ENCODE results near the gene PAWR.
"Not testable (repeated sequence)": the region's sequence is repeated elsewhere in the genome, so short reads cannot be mapped to it uniquely, and the experiment has no call there.

Gene PAWR

DNA sequence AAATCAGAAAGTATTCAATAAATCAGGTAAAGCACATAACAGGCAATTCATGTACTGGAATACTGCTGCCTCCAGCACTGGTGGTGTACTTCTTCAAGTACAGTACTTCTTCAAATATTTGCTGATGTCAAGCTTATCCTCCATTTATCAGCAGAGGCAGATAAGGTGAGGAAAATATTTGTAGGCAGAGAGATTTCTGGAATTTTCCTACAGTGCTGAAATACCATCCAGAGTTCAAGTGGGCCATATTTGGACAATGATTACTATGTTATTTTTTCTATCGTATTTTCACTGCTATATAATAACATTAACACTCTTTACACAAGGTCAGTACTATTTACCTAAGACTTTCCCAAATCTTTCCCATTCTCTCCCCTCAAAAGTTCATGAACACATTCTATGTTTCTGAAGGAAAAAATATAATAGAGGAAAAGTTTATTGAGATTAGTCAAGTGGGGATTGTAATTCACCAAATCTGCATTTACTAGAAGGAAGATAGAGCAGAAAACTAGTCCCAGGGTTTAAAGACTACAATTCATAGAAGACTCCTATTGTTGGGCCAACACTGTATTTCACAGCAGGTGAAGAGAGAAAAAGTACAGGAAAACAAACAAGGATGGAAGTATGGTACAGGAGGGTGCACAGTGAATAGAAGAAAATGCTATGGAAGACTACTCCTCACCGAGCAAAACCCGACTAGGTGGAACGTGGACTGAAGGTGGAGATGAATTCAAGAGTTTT lies 141.1 kb downstream of the PAWR start:
- no peak for DNase-seq (ENCODE audit: low read depth in 3 of 3)

DNA sequence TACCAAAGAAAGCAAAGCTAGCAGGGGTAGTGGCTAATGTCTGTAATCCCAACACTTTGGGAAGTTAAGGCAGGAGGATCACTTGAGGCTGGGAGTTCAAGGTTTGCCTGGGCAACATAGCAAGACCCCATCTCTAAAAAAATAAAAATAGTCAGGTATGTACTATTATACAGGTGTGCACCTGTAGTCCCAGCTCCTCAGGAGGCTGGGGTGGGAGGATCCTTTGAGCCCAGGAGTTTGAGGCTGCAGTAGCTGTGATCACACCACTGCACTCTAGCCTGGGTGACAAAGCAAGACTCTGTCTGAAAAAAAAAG lies 142.2 kb downstream of the PAWR start:
- DNase-seq (ENCODE audit: low read depth in 3 of 3): no peak

DNA sequence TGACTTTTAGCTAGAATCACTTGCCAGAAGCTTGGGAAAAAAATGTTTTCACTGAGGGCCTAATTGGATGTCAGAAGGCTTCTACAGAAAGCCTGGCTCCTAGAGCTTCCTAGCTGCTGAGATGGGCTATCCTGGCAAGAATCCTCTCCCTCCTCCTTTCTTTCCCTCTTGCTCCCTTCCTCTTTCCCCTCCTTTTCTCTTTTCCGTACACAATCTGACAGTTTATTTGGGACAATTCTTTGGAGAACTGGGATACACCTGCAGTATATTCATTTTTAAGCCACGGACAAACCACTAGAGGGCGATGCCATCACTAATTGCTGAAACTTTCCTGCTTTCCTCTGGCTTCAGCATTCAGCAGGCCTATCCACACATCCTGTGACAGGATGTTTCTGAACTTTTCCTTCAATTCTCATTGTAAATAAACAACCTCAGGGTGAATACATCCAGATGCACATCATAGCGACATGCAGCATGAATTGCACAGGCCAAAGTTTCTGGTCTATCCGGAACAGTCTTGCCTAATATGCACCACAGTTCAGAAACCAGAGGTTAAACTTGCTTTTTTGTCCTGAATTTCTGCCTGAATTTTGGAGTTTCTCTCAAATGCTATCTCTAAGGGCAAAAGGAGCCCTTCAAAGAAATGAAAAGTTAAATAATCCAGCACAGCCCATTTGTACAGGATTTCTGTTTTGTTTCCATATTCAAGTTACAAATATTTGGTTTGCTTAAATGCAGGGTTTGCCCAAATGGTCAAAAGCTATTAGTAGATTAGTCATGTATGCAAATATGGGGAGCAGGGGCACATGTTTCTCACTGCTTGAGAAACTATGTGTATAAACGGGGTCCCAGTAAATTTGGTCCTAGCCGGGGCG lies 142.8 kb downstream of the PAWR start:
- no peak for DNase-seq (ENCODE audit: low read depth in 3 of 3)

DNA sequence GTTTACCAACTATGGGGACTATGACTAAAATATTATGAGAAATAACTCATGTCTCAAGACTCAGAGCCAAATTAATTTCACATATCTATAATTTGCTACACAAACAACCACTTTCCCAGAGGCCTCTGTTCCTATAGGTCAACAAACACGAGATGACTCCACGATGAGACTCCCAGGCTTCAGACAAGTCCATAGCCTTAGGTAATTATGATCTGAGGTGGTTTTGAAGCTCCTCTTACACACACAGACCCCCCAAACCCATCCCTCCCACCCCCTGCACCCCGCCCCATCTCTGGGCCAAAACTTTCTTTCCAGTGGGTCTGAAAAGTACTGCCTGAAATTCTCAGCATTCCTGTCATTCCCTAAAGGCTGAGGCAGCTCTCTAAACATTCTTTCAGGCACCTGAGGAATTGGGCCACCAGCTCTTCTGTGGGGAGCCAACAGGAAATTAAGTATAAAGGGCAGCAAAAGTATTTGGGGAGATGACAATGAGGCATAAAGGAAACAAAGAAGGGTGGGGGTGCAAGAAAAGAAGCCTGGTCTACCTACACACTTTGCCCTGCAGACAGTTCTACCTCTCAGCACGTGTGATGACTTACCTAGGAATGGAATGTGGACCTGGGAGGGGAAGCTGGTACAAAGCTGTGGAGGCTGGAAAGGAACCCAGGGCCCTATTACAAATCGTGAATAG lies 143.6 kb downstream of the PAWR start:
- DNase-seq (ENCODE audit: low read depth in 3 of 3): no peak

DNA sequence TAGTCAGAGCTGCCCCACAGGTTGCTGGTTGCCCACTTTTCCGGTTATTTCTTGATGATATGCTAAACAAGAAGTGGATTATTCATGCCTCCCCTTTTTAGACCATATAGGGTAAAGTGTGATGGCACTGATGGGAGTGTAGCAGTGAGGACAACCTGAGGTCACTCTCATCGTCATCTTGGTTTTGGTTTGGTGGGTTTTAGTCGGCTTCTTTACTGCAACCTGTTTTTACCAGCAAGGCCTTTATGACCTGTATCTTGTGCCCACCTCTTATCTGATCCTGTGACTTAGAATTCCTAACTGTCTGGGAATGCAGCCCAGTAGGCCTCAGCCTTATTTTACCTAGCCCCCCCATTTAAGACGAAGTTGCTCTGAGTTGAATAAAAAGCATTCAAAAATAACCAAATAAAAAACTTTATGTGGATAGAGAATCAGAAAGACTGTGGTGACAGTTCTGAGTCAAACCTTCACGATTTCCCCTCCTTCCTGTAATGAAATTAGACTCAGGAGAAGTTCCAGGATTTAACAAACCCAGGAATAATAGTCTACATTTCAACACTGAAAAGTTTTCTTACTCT lies 144.2 kb downstream of the PAWR start:
- no peak for DNase-seq (ENCODE audit: low read depth in 3 of 3)

DNA sequence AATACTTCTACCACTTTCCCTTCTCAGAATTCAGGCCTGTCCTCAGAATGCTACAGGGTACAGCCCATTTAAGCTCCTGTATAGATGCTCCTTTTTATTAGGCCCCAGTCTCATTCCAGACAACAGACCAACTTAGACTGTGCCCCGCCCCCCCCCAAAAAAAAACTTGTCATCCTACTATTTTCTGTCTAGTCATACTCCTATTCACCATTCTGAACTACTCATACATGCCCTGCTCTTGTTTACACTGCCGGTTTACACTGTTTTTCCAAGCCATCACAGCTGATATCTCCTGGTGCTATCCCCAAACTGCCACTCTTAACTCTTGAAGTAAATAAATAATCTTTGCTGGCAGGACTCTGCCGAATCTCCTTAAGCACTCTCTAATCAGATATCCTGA lies 146.3 kb downstream of the PAWR start:
- DNase-seq (ENCODE audit: low read depth in 3 of 3): not testable (repeated sequence)

DNA sequence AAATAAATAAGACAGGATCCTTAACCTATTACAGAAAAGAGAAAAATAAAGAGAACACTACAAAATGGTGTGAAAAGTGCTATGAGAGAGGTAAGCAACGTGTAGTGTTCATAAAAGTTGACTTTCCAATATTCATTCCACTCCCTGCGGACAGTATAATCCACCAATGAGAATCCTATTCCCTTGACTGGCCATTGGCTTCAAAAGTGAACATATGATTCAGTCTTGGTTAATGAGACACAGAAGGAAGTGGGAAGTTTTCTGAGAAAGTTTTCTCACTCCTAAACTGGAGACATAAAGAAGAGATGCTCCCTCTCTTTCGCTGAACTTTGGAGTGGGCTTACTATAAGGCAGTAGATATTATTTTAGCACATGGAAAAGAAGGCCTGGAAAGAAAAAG lies 153.1 kb downstream of the PAWR start:
- no peak for DNase-seq (ENCODE audit: low read depth in 3 of 3)

DNA sequence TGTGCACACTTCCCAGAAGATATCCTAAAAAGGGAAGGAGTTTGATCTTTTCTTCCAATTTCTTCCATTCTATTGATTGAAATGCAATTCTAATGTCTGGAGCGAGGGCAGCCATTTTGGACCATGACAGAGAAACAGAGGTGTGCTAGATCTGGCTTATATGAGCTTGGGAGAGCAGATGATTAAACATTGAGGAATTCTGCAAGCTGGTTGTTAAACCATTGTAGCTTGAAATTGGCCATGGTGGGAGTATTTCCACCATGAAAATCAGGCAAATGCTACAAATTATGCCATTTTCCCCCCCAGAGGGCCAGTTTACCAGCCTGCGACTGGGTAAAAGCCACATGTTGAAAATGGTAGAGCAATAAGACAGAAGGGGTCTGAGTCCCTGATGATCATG lies 155.0 kb downstream of the PAWR start:
- no peak for DNase-seq (ENCODE audit: low read depth in 3 of 3)
